GM18520 (cell line): ENCODE results near the gene CIROP.
A peak's percentile ranks its signal among the peaks of the same experiment; 100 is the strongest.
"Not testable (repeated sequence)": the region's sequence is repeated elsewhere in the genome, so short reads cannot be mapped to it uniquely, and the experiment has no call there.

Source experiments
- ATAC-seq: cut with Tn5 transposase; IDR thresholded peaks from one replicate; pipeline ENCODE4 v1.9.1; 2021; ENCODE audit not compliant: unreplicated experiment

The CIROP gene

GRCh38 chr14:23114669-23115038, 9.9 kb upstream of the CIROP start:
- ATAC-seq, result no peak

GRCh38 chr14:23114120-23114458, 9.3 kb upstream of the CIROP start:
- no peak for ATAC-seq

- ATAC-seq, result no peak
These were observed 8.8 kb upstream of the CIROP start for GRCh38 chr14:23113431-23114119.

GRCh38 chr14:23112359-23113178, 7.8 kb upstream of the CIROP start:
- ATAC-seq, result no peak

GRCh38 chr14:23110579-23111365, 6.0 kb upstream of the CIROP start:
- no peak for ATAC-seq

GRCh38 chr14:23109769-23110168, 5.0 kb upstream of the CIROP start:
- ATAC-seq, result no peak

GRCh38 chr14:23108169-23108568, 3.4 kb upstream of the CIROP start:
- not testable (repeated sequence) for ATAC-seq

- ATAC-seq, result not testable (repeated sequence)
These were observed 2.8 kb upstream of the CIROP start for GRCh38 chr14:23107620-23108019.

- ATAC-seq, result no peak
These were observed 1.9 kb upstream of the CIROP start for GRCh38 chr14:23106747-23107045.

GRCh38 chr14:23105348-23105824, 597 bp upstream of the CIROP start:
- ATAC-seq, result no peak

- ATAC-seq, result no peak
These were observed 659 bp downstream of the CIROP start for GRCh38 chr14:23104070-23104590.

- ATAC-seq, result no peak
These were observed 1.2 kb downstream of the CIROP start for GRCh38 chr14:23103581-23103980.

- no peak for ATAC-seq
These were observed 2.0 kb downstream of the CIROP start for GRCh38 chr14:23102801-23103200.

GRCh38 chr14:23101986-23102625, 2.7 kb downstream of the CIROP start:
- ATAC-seq, result no peak

- ATAC-seq, result no peak
These were observed 3.4 kb downstream of the CIROP start for GRCh38 chr14:23101213-23101970.

GRCh38 chr14:23099212-23099861, 5.5 kb downstream of the CIROP start:
- no peak for ATAC-seq

- ATAC-seq, result no peak
These were observed 7.0 kb downstream of the CIROP start for GRCh38 chr14:23097786-23098185.

- ATAC-seq, result peak; percentile 91
These were observed 9.3 kb downstream of the CIROP start, which contains the start of gene C14orf119 for GRCh38 chr14:23095196-23096108. TSS of gene C14orf119 (plus strand) at chr14:23095505. CDS start at chr14:23097659, 2,154 bp downstream.
